GM19025 (cell line): ENCODE data around the gene USH1C.

ENCODE experiments used
- ATAC-seq: cut with Tn5 transposase; IDR thresholded peaks from one replicate; pipeline ENCODE4 v1.9.1; 2021; ENCODE audit warnings: mild to moderate bottlenecking, low read depth, moderate library complexity; ENCODE audit not compliant: unreplicated experiment

Gene USH1C

DNA sequence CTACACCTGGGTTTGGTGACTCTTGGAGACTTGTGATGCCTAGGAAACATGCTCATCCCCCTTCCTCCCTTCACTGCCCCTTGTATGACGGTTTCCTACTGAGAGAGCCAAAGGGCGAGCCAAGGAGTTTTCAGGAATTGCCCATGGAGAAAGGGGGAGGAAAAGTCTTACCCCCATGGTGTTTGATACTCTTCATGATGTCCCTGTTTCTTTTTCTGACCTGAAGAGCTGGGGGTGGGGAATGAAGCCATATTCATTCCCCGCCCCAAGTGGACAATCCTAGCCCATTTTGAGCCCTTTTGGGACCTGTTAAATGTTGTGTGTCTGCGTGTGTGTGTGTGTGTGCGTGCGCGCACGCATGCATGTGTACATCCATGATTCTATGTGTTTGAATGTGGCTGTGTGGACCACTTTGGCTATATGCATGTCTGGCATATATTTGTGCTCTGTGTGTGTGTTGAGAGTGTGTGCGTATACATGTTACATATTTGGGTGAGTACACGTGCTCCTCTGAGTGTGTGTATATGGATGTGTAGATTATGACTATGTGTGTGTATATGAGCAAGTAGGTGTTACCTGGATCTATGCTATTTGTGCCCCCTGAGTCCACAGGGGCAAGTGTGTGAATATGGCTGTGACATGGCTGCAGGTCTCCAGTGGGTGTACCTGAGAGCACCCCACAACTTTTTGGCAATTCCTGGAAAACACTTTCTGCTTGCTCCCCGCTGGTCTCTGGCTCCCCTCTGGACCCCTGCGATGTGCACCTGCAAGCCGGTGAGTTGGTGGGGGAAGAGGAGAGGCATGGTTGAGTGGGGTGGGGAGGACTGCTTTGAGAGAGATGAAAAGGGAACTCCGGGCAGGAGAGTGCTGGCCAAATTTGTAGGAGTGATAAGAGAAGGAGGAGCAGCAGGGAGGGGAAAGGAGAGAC, 27.5 kb upstream of the USH1C start:
- no peak for ATAC-seq

DNA sequence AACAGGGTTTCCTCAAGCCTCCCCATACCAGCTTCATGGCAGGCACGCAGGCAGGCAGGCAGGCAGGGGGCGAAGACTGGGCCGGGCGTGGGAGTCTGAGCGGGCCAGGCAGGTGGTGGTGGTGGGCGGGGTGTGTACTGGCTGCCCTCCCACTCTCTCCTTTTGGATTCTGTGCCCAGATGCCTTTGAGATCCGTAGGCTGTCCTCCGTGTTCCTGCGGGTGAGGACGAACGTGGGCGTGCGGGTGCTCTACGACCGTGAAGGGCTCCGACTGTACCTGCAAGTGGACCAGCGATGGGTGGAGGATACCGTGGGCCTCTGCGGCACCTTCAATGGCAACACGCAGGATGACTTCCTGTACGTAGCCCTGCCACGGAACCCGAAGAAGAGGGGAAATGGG, 25.8 kb upstream of the USH1C start:
- ATAC-seq, result no peak

DNA sequence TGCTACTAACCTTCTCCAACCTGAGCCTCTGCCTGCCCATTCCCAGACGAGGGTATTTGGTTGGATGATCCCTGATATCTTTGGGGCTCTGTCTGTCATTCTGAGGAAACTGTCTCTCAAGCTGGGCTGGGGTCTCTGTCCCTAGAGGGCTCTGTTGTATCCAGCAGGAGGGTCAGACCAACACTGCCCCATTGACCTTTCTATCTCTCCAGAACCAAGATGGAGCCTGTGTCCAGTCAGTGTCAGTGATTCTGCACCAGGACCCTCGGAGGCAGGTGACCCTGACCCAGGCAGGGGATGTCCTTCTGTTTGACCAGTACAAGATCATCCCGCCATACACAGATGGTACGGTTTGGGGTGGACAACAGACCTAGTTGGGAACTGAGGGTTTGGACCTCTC, 24.7 kb upstream of the USH1C start:
- no peak for ATAC-seq

DNA sequence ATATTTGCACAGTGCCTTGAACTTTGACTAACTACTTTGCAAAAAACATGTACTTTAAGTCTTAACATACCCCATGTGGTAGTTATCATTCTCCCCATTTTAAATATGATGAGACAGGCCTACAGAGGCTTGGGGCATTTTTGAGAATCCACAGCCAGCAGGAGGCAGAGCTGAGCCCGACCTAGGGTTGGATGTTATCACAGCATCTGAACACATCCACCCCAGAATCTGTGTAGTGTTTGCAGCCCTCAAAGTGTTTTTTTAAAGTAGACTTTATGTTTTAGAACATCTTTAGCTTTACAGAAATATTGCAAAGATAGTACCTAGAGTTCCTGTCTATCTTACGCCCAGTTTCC, 20.4 kb upstream of the USH1C start:
- no peak for ATAC-seq

DNA sequence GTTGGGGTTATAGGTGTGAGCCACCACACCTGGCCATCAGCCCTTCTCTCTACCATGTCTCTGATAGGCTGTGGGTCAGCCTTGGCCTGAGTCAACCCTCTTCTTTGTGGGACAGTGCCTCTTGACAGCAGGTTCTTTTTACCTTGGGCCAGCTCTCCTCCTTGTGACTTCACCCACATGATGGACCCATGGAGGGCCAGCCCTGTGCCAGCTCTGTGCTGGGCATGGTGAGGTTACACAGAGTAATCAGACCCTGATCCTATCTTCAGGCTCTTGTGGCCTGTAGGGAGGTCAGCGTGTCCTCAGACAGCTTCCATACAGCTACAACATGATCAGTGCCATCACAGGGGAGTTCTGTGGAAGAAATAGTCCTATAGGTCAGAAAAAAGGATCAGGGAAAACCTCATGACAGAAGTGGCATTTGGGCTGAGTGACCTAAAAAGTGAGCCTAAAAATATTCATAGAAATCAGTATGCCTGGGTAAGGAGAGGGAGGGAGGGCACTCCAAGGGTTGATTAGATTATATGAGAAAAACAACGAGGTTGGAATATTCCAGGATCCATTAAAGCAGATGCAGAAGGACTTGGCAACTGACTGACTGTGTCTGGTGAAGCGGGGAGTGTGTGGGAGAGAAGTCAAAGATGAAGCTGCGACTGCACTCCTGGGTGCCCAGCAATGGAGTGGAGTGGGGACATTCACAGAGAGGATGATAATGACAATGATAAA, 19.9 kb upstream of the USH1C start:
- ATAC-seq, result no peak

DNA sequence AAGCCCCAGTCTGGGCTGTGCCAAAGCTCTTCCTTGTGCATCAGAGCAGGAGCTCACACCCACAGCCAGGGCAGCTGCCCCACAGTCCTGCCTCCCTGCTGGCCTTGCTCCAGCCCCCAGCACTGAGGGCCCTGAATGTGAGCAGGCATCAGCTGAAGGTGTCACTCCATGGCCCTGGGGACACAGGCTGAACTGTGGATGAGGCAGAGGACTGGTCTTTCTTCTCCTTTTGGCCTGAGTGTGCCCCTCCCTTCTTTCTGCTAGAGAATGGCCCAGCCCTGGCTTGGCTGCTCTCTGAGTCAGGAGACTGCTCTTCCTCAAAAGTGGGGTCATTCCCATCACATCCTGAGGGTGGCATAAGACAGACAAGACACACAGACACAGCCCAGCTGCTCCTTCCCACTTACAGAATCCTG, 19.0 kb upstream of the USH1C start:
- ATAC-seq, result no peak

DNA sequence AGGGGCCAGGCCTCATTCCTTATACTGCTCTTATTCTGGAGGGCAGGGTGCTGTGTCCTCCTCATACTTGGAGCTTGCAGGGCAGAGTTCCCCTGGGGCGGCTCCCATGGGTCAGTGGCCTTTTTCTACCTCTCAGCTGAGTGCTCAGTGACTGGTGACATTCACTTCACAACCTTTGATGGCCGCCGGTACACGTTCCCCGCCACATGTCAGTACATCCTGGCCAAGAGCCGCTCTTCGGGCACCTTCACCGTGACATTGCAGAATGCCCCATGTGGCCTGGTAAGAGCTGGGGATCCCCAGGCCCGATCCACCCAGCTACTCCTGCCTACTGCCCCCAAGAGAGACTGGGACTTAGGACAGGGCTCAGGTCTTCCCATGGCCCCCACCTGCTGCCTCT, 17.3 kb upstream of the USH1C start:
- ATAC-seq, result no peak

DNA sequence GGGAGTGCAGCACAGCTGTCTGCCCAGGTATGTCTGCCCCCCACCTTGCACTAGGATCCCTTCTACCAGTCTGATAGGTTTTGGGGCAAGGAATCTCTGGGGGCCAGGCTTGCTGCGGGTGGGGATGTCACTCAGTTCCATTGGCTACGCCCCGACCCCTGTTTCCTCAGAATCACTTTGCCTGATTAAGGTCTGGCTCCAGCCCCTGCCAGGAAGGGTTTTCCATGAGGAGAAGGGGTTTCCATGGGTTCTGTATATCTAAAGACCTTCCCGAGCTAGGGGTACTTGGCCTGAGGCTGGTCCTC, 16.8 kb upstream of the USH1C start:
- ATAC-seq, result no peak

DNA sequence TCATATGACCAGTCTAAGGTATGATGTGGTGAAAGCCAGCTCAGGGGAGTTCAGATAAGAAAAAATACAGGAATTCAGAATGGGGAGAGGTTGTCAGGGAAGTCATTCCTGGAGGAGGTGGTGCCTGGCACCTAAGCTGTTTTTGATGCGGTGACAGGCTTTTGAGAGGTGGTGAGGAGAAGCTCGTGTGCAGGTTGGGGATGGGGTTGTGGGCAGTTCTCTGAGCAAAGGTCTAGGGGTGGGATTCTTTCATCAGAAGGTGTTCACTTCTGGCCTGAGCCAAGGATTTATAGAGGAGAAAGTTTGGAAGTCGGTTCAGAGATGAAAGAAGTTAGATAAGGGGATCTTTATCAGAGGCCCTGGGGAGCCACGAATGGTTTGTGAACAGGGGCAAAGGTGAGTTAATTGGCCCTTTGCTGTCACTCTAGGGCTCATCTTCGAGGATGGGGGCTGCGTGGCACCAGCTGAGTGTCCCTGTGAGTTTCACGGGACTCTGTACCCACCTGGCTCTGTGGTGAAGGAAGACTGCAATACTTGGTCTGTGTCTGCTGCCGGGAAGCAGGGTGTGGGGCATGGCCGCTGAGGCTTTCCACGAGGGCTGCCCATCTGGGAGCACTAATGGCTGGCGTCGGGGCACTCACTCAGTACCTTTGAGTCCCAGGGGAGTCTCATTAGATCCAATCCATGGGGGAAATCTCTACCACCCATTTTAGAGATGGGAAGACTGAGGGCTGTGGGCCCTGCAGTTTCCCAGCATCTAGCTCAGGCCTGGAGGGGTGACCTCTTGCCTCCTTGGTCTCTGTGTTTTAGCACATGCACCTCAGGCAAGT, 16.3 kb upstream of the USH1C start:
- no peak for ATAC-seq

DNA sequence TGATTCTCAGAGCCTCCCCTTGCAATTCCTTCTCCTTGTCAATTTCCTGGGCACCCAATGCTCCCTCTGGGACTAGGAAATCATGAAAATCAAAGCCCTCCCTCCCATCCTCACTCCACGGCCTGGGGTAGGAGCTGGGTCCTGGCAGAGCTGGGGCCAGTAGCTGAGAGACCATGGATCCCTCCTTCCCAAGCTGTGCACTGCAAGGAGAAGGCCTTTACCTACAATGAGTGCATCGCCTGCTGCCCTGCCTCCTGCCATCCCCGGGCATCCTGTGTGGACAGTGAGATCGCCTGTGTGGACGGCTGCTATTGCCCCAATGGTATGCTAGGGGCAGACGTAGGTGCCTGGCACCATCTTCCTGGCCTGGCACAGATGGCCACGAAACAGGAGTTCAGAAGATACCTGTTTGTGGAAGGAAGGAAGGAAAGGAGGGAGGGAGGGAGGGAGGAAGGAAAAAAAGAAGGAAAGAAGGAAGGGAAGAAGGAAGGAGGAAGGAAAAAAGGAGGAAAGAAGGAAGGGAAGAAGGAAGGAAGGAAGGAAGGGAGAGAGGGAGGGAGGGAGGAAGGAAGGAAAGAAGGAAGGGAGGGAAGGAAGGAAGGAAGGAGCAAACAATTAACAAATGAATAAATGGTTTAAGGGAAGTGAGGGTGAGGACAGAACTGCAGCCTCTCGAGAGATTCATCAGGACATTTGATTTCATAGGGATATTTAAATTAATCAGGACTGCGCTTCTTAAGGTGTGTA, 15.3 kb upstream of the USH1C start:
- no peak for ATAC-seq

DNA sequence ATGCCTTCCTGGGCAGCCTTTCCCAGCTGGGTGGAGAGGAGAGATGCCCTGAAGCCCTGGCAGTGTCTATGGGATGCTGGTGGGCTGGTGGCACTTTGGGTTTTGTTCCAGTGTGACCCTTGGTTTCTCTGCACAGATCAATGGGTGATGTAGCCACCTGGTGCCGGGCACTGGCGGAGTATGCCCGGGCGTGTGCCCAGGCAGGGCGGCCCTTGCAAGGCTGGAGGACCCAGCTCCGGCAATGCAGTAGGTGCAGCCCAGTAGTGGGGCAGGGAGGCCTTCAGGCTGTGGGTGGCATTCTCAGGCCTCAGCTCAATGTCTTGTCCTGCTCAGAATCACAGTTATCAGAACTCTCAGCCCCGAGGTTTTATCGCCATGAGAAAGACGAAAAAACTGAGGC, 14.7 kb upstream of the USH1C start:
- no peak for ATAC-seq

DNA sequence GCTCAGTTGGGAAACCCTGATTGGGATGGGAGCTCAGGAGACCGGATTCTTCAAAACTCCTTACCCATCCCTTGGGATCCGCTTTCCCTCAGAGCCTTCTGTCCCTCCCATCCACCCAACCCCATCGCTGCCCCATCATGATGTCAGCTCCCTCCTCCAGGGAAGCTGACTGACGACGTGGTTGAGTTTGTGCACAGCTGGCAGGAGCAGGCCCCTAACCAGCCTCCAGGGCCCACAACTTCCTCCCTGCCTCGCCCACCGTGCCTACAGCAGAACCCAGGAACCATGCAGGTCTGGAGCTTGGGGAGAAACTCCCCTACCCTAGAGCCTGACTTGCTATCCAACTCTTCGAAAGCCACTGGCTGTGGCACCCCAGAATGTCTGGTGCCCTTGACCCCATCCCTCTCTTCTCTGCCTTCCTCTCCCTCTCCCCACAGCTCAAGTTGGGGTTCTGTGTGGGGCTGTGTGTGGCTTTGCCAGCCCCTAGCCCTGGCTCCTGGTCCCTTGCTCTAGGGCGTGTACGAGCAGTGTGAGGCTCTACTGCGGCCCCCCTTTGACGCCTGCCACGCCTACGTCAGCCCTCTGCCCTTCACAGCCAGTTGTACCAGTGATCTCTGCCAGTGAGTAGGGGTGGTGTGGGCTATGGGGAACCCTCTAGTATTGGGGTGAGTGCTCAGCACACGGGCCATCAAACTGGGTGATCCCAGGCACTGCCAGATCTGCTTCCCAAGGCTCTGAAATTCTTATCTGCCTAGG, 14.0 kb upstream of the USH1C start:
- ATAC-seq, result no peak

DNA sequence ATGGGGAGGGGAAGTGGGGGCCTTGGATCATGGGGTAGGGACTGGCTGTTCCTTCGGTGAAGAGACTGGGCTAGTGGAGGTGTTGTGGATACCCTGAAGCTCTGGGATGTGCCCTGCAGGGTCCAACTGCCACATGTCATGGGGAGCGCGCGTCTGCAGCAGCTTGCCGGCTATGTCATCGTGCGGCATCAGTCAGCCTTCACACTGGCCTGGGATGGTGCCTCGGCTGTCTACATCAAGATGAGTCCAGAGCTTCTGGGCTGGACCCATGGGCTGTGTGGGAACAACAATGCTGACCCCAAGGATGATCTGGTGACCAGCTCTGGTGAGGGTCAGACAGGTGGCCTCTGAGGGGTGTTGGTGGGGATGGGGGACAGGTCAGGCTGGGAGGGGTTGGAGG, 12.8 kb upstream of the USH1C start:
- no peak for ATAC-seq

DNA sequence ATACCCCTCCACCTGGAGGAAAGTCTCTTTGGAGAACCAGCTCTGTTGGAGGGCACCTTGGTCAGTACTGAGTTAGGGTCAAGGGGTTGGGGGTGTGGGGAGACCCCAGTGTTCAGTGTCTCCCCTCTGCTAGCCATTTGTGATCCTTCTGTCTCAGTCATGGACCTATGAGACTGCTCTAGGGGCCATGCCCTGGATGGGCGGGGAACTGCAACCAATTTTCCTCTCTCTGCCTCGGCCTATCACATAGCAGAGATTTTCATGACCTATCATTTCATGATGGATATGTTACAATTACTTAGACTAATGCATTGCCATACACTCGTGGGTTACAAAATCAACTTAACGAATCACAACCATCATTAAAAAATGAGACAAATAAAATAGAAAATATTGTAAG, 10.3 kb upstream of the USH1C start:
- no peak for ATAC-seq

DNA sequence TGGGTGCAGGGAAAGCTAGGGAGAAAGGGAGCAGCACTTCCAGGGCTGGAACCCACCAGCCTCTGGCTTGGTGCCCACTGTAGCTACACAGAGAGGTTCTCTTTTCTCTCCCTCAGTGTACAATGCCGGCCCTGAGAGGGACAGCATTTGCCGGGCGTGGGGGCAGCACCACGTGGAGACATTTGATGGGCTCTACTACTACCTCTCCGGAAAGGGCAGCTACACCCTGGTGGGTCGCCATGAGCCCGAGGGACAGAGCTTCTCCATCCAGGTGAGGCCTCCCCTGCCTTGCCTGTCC, 9.0 kb upstream of the USH1C start:
- no peak for ATAC-seq

DNA sequence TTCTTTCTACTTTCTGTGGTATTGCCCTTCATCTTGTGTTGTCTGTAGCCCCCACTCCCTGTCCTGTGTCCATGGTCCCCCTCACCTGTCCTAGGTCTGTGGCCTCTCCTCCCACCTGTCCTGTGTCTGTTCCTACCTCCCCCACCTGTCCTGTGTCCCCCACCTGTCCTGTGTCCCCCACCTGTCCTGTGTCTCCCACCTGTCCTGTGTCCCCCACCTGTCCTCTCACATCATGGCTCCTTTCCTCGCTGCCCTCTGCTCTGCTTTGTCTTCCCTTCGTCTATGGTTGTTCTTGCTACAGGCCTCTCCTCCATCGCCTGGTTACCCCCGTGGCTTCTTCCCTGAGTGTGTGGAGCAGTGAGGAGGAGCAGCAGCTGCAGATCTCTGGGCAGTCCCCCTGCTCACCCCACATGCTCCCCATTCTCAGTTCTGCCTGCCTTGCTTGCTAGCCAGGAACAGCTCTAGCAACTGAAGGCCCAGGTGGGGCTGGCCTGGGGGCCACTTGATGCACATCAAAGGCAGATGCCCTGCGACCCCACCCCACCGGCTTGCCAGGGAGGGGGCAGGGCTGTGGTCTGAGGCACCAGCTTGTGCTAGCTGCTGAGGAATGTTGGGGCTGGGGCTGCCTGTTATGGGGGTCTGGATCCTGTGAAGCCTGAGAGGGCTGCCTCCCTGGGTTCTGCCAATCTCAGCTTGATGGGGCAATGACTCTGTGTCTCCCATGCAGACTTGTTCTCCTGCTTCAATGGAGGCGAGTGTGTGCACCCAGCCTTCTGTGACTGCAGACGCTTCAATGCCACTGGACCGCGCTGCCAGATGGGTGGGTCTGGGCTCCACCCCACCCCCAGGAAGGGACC, 8.4 kb upstream of the USH1C start:
- ATAC-seq, result no peak

DNA sequence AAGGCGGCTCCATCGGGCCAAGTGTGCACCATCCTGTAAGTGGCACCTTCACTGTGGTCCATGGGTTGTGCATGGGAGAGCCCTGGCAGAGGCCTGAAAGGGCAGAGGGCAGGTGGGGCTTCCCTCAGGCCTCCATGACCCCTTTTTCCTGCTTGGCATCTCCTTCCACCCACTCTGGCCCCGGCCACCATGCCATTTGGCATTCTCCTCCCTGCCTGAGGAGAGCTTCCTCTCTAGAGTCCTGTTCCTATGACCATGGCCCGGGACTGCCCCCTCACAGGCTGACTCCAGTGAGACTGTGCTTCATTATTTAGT, 7.8 kb upstream of the USH1C start:
- no peak for ATAC-seq

DNA sequence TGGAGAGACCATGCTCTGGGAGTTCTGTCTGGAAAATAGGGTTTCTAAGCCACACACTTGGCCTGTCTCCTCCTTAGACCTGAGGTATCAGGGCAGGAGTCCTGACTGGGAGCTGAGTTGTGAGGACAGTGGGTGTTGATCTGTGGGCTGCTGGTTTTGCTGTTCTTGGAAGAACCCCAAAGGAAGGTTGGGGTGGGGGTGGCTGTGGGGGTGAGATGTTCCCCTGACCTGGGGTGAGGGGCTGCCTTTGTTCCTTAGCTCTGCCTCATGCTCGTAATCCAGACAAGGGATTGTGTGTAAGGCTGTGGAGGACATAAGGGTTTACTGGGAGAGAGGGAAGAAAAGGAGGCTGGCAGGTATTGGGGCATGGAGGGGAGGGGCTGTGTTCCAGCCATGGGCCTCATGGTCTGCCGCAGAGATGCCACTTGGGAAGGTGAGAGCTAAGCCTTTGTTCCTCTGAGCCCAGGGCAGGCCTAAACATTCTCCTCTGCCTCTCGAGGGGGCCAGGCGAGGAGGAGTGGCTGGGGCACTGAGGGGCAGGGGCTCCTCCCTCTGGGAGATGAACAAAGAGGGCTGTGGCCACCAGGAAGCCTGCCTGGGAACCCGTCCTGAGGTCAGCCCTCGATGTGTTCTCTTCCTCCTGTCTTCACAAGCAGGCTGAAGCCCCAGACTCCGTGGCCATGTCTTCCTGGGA, 7.3 kb upstream of the USH1C start:
- ATAC-seq, result no peak
